ENCODE measurements around the gene C8B.

Gene C8B

GRCh38 chr1:56965916-56966697 lies at the start of gene C8B:
Gene C8B, minus strand, starts transcription at chr1:56966015. Its CDS starts 67 bp downstream, at chr1:56965948.
- Mint-ChIP-seq H3K9me3 (ENCODE audit: low read depth) (peaks cover 3% of the 10 kb centered on the region), H3K4me1 (ENCODE audit: low read depth) (no peaks in the 10 kb centered on the region), H3K27ac (no peak within 1 kb of the TSS), H3K36me3 (no peaks in the 10 kb centered on the region), H3K27me3 (no peaks in the 10 kb centered on the region), H3K4me3 (no peak within 1 kb of the TSS)

DNA sequence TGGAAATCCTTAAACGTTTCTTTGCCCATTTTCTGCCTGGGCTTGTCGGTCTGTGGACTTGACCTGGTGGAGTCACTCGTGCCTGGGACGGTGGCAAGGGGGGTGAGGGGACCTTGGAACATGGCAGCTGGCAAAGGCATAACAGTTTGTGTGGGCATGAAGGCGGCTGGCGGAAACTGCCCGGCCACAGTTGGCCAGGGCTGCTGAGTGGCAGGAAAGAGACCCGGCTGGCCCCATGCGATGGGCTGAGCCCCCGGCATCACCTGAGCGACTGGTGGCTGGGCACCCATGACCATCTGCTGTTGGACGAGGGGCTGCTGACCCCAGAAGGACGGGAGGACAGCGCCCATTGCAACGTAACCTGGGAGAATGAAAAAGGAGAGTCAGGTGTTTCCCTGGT lies 49.3 kb upstream of the C8B start:
- H3K27me3 Mint-ChIP-seq = peaks cover 1% of the 10 kb centered on the region
- no peaks in the 10 kb centered on the region for H3K4me1 Mint-ChIP-seq (ENCODE audit: low read depth)
- no peak overlapping the region for H3K27ac Mint-ChIP-seq
- H3K4me3 Mint-ChIP-seq = no peak overlapping the region
- no peaks in the 10 kb centered on the region for H3K36me3 Mint-ChIP-seq
- no peaks in the 10 kb centered on the region for H3K9me3 Mint-ChIP-seq (ENCODE audit: low read depth)

DNA sequence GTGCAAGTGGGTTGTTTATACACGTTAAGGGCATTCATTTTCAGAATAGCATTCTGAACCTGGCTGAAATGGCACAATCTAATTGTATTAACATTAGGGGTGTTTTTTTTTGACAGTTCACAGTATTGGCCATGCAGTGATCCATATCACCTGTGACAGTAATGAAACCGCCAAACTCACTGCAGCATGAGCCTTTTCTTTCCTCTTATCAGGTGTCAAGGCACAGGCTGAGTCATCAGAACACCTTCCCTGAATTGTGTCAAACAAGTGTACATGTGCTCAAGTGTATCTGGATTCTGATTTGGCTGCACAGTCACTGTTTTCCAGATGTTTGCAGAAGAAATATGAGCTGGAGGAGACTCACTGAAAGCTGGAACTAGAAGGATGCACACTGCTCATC lies 47.7 kb upstream of the C8B start:
- Mint-ChIP-seq H3K27ac (no peak overlapping the region), H3K36me3 (no peaks in the 10 kb centered on the region), H3K9me3 (ENCODE audit: low read depth) (no peaks in the 10 kb centered on the region), H3K27me3 (peaks cover 1% of the 10 kb centered on the region), H3K4me3 (no peak overlapping the region), H3K4me1 (ENCODE audit: low read depth) (no peaks in the 10 kb centered on the region)

GRCh38 chr1:57012315-57012714 lies 46.5 kb upstream of the C8B start:
- Mint-ChIP-seq H3K9me3 (ENCODE audit: low read depth) (no peaks in the 10 kb centered on the region), H3K36me3 (no peaks in the 10 kb centered on the region), H3K27me3 (peaks cover 1% of the 10 kb centered on the region), H3K27ac (no peak overlapping the region), H3K4me3 (no peak overlapping the region), H3K4me1 (ENCODE audit: low read depth) (no peaks in the 10 kb centered on the region)

- Mint-ChIP-seq H3K9me3 (ENCODE audit: low read depth) (no peaks in the 10 kb centered on the region), H3K36me3 (no peaks in the 10 kb centered on the region), H3K27me3 (peaks cover 1% of the 10 kb centered on the region), H3K4me3 (no peak overlapping the region), H3K27ac (no peak overlapping the region), H3K4me1 (ENCODE audit: low read depth) (no peaks in the 10 kb centered on the region)
Measured at GRCh38 chr1:57010511-57010910, 44.7 kb upstream of the C8B start.

DNA sequence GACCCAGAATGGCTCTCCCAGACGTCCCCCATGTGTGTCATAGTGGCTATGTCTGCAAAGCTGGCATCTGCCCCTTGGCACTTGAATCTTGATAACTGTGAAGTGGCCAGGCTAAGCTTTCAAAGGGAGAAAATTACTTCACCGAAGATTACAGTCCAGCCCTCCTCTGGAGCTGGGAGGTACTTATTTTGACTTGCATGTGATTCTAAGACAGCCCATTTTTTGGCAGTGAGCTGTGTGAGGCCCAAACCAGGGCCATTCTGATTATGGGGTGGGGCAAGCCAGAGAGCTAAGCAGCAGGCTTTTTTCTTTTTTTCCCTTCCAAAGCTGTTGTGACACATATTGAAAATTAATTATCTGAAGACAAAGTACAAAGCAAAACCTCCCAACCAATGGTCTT lies 42.1 kb upstream of the C8B start:
- no peaks in the 10 kb centered on the region for H3K9me3 Mint-ChIP-seq (ENCODE audit: low read depth)
- H3K4me1 Mint-ChIP-seq (ENCODE audit: low read depth) = no peaks in the 10 kb centered on the region
- H3K27ac Mint-ChIP-seq = no peak overlapping the region
- no peaks in the 10 kb centered on the region for H3K36me3 Mint-ChIP-seq
- H3K27me3 Mint-ChIP-seq = peaks cover 1% of the 10 kb centered on the region
- H3K4me3 Mint-ChIP-seq = no peak overlapping the region

DNA sequence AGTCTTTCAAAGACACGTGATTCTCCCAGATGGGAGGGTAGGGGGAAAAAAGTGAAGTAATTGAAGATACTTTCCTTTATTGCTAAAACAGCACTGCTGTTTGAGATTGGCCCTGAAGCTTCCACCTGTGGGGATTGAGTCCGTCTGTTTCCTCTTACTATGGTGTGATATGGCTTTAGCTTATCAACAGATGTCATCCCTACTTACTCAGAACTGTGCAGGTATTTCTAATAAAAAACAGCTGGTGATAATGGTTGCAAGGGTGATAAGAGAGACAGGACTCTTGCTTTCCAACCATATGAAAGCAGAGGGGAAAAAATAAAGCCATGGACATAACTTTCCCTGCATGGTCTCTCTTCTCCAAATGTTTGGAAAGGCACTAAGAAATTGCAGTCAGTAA lies 41.7 kb upstream of the C8B start:
- Mint-ChIP-seq H3K36me3 (no peaks in the 10 kb centered on the region), H3K27ac (no peak overlapping the region), H3K4me3 (no peak overlapping the region), H3K9me3 (ENCODE audit: low read depth) (no peaks in the 10 kb centered on the region), H3K4me1 (ENCODE audit: low read depth) (no peaks in the 10 kb centered on the region), H3K27me3 (peaks cover 1% of the 10 kb centered on the region)

- H3K9me3 Mint-ChIP-seq (ENCODE audit: low read depth) = no peaks in the 10 kb centered on the region
- no peaks in the 10 kb centered on the region for H3K36me3 Mint-ChIP-seq
- no peaks in the 10 kb centered on the region for H3K4me1 Mint-ChIP-seq (ENCODE audit: low read depth)
- no peak overlapping the region for H3K4me3 Mint-ChIP-seq
- H3K27ac Mint-ChIP-seq = no peak overlapping the region
- H3K27me3 Mint-ChIP-seq = no peaks in the 10 kb centered on the region
Measured at GRCh38 chr1:57003398-57004139, 37.8 kb upstream of the C8B start.

DNA sequence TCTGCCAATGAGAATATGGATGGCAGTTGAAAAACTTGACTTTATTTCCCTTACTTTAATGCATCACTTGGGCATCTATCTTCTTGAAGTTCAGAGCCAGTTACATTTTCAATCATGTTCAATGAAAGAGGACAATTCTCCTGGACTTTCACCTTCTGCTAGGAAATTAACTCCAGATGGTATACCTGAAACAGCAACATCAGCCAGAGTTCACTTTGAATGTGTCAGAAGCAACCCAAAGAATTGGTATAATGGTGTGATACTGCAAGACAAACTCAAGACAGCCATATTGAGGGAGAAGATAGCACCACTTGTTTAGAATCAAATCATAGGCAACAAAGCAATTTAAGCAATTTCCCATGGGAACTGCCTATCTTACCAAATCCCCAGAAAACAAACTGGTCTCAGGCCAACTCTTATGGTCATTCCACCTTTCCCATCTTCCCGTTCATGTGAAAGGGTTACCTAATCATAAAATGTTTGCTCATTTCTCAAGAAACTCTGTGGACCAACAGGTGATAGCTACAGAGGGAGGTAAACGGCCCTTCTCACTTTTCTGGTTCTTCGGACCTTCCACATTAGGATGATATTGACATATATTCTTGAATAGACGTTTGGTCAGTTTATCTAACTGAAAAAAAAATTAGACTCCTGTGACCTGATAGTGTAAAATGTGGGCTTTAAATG lies 29.7 kb upstream of the C8B start:
- no peak overlapping the region for H3K4me3 Mint-ChIP-seq
- H3K27me3 Mint-ChIP-seq = peaks cover 1% of the 10 kb centered on the region
- no peaks in the 10 kb centered on the region for H3K9me3 Mint-ChIP-seq (ENCODE audit: low read depth)
- H3K27ac Mint-ChIP-seq = no peak overlapping the region
- H3K4me1 Mint-ChIP-seq (ENCODE audit: low read depth) = no peaks in the 10 kb centered on the region
- H3K36me3 Mint-ChIP-seq = no peaks in the 10 kb centered on the region

DNA sequence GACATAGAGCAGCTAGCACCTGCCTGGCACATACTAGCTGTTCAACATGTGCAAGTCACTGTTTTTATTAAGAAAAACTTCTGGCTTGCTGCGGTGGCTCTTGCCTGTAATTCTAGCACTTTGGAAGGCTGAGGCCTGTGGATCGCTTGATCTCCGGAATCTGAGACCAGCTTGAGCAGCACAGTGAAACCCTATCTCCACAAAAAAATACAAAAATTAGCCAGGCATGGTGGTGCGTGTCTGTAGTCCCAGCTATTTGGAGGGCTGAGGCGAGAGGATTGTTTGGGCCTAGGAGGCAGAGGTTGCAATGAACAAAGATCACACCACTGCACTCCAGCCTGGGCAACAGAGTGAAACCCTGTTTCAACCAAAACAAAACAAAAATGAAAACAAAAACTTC lies 27.7 kb upstream of the C8B start:
- no peak overlapping the region for H3K27ac Mint-ChIP-seq
- H3K4me3 Mint-ChIP-seq = no peak overlapping the region
- no peaks in the 10 kb centered on the region for H3K36me3 Mint-ChIP-seq
- H3K9me3 Mint-ChIP-seq (ENCODE audit: low read depth) = no peaks in the 10 kb centered on the region
- no peaks in the 10 kb centered on the region for H3K4me1 Mint-ChIP-seq (ENCODE audit: low read depth)
- H3K27me3 Mint-ChIP-seq = peaks cover 3% of the 10 kb centered on the region

DNA sequence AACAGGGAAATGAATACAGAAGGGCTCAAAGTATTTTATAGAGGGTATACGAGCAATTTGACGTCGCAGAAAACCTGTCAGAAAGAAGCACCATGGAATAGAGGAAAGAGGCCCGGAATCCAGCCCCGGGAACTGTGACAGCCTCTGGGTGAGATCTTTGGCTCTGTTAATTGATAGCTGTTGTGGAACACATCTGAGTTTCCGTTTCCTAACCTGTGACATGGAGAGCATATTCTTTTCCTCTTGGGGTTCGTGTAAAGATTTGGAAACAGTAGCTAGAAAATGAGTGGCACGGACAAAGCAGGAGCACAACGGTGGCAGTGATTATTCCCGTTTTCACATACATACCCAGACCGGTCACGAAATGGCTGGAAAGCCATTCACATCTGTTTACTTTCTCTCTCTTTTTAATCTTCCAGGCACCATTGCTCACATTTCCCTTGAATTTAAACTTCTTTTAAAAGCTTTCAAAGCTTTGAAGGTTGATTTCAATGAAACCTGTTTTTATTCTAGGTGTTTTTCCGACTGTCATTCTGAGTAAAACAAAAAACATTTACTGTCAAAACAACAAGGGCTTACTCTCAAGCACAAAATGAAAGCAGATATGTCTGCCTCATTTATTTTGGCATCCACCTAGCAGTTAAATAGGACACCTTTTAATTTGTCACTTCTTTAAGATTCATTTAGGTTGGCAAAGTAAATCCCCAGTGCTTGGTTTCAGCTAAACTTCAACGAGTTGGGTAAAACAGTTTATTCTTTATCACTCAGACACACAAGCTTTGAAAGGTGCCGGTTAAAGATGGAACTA lies 26.7 kb upstream of the C8B start:
- H3K36me3 Mint-ChIP-seq = no peaks in the 10 kb centered on the region
- H3K4me1 Mint-ChIP-seq (ENCODE audit: low read depth) = no peaks in the 10 kb centered on the region
- H3K27me3 Mint-ChIP-seq = peaks cover 3% of the 10 kb centered on the region
- no peaks in the 10 kb centered on the region for H3K9me3 Mint-ChIP-seq (ENCODE audit: low read depth)
- no peak overlapping the region for H3K4me3 Mint-ChIP-seq
- no peak overlapping the region for H3K27ac Mint-ChIP-seq

DNA sequence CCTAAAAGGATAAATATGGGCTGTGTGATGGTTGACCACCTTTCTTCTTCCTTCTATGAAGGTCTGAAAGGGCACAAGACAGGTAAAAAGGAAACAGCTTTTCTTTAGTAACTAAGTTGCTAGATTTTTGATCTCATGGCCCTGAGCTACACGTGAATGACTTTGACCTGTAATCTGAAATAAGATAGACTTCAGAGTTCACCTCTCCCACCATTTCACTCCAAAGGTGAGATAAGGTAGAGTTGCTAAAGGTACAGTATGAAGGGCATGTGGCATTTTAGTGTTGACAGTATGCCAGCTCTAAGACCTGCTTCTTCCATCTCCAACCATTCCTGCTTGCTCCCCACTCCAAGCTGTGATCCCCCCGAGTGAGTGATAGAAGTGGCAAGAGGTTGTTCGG lies 25.8 kb upstream of the C8B start:
- Mint-ChIP-seq H3K9me3 (ENCODE audit: low read depth) (no peaks in the 10 kb centered on the region), H3K27ac (no peak overlapping the region), H3K4me3 (no peak overlapping the region), H3K4me1 (ENCODE audit: low read depth) (no peaks in the 10 kb centered on the region), H3K36me3 (no peaks in the 10 kb centered on the region), H3K27me3 (peaks cover 3% of the 10 kb centered on the region)

DNA sequence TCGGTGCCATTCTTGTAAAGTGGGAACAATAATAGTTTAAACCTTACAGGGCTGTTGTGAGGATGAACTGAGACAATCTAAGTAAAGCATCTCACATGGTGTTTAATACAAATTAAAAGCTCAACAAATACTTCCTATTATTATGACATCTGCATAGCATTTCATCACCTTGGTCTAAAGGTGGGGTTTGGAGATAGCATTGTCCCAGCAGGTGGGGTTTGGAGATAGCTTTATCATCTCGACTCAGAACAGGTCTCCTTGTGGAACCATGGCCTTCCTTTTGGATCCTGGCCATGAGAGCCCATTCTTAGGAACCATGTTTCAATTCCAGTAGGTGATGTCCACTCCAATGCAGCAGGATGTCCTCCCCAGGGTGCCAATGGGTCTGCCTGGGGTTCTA lies 20.6 kb upstream of the C8B start:
- H3K9me3 Mint-ChIP-seq (ENCODE audit: low read depth) = no peaks in the 10 kb centered on the region
- no peaks in the 10 kb centered on the region for H3K4me1 Mint-ChIP-seq (ENCODE audit: low read depth)
- no peaks in the 10 kb centered on the region for H3K36me3 Mint-ChIP-seq
- peaks cover 2% of the 10 kb centered on the region for H3K27me3 Mint-ChIP-seq
- no peak overlapping the region for H3K4me3 Mint-ChIP-seq
- no peak overlapping the region for H3K27ac Mint-ChIP-seq

- no peak overlapping the region for H3K27ac Mint-ChIP-seq
- H3K4me3 Mint-ChIP-seq = no peak overlapping the region
- no peaks in the 10 kb centered on the region for H3K9me3 Mint-ChIP-seq (ENCODE audit: low read depth)
- peaks cover 2% of the 10 kb centered on the region for H3K27me3 Mint-ChIP-seq
- no peaks in the 10 kb centered on the region for H3K4me1 Mint-ChIP-seq (ENCODE audit: low read depth)
- H3K36me3 Mint-ChIP-seq = no peaks in the 10 kb centered on the region
Measured at GRCh38 chr1:56985857-56986256, 20.0 kb upstream of the C8B start.

DNA sequence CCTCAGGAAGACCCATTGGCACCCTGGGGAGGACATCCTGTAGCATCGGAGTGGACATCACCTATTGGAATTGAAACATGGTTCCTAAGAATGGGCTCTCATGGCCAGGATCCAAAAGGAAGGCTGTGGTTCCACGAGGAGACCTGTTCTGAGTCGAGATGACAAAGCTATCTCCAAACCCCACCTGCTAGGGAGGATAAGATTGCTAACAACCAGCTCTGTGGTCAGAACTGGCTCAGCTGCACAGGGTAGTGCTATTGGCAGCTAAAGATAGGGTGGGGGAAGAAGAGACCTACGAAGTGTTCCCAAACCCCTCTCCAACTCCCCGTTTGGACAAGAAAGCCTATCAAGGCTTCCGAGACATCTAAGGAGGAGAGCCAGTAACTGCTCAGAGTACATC lies 17.7 kb upstream of the C8B start:
- no peaks in the 10 kb centered on the region for H3K4me1 Mint-ChIP-seq (ENCODE audit: low read depth)
- H3K36me3 Mint-ChIP-seq = no peaks in the 10 kb centered on the region
- H3K9me3 Mint-ChIP-seq (ENCODE audit: low read depth) = no peaks in the 10 kb centered on the region

More for the DNA sequence above, 17.7 kb upstream of the C8B start:
- Mint-ChIP-seq H3K27me3 (peaks cover 1% of the 10 kb centered on the region), H3K4me3 (no peak overlapping the region), H3K27ac (no peak overlapping the region)

All from activated naive CD8-positive, alpha-beta T cell (primary cell).